Measurements from ENCODE around the gene MAP3K5. TPM values are rescaled to one million over a fixed set of nuclear protein-coding genes. Genes with fewer than 3 reads are reported as not detected.
A peak's percentile ranks its signal among the peaks of the same experiment; 100 is the strongest.
"Not testable (repeated sequence)": the region's sequence is repeated elsewhere in the genome, so short reads cannot be mapped to it uniquely, and the experiment has no call there.

MAP3K5 gene
- total RNA-seq, 2 experiments from 2014 or later: 23.4 to 24.0 TPM

GRCh38 chr6:136696783-136697364 is 95.4 kb downstream of the MAP3K5 start:
- Mint-ChIP-seq H3K4me1 (peaks cover 28% of the 10 kb centered on the region), H3K36me3 (ENCODE audit: low read depth) (peaks cover 53% of the 10 kb centered on the region), H3K9me3 (no peaks in the 10 kb centered on the region), H3K4me3 (no peak overlapping the region), H3K27ac (no peak overlapping the region), H3K27me3 (no peaks in the 10 kb centered on the region)
- POLR2A ChIA-PET: no interaction called here
- CTCF ChIA-PET: no interaction called here
- DNase-seq: no peak

DNA sequence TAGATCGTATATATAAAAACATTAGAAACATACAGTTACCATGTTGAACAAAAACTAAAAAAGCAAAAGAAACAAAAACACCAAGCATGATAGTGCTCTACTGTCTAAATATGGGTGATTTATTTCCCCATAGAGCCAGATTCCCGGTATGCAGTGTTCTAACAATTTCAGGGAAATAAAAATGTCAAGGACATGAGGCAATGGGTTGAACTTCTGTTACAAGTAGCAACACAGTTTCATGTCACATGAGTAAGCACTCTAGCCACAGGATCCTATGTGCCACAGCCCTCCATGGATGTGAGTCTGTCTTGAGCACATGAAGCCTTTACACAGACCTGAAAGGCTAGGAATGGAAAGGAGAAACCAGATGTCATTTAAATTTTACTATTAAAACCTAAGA is 96.0 kb downstream of the MAP3K5 start:
- ChIA-PET POLR2A (no interaction called here), CTCF (no interaction called here)
- Mint-ChIP-seq H3K36me3 (ENCODE audit: low read depth) (peaks cover 51% of the 10 kb centered on the region), H3K4me1 (peaks cover 24% of the 10 kb centered on the region), H3K27ac (no peak overlapping the region), H3K27me3 (no peaks in the 10 kb centered on the region), H3K4me3 (no peak overlapping the region), H3K9me3 (no peaks in the 10 kb centered on the region)
- DNase-seq: no peak

- peaks cover 57% of the 10 kb centered on the region for H3K36me3 Mint-ChIP-seq (ENCODE audit: low read depth)
- H3K9me3 Mint-ChIP-seq: no peaks in the 10 kb centered on the region
- CTCF ChIA-PET: no interaction called here
- peaks cover 16% of the 10 kb centered on the region for H3K4me1 Mint-ChIP-seq
- H3K4me3 Mint-ChIP-seq: no peak overlapping the region
- POLR2A ChIA-PET: no interaction called here
- no peak overlapping the region for H3K27ac Mint-ChIP-seq
- DNase-seq: no peak
- H3K27me3 Mint-ChIP-seq: no peaks in the 10 kb centered on the region
Measured at GRCh38 chr6:136695412-136695811, 96.9 kb downstream of the MAP3K5 start.

- CTCF ChIA-PET: interaction anchor here (1.3 kb wide), 1 partner anchor 99 kb away, joined by 4 read pairs; the partner anchor contains the start of gene MAP3K5
Measured at GRCh38 chr6:136693090-136693489, 99.2 kb downstream of the MAP3K5 start.

DNA sequence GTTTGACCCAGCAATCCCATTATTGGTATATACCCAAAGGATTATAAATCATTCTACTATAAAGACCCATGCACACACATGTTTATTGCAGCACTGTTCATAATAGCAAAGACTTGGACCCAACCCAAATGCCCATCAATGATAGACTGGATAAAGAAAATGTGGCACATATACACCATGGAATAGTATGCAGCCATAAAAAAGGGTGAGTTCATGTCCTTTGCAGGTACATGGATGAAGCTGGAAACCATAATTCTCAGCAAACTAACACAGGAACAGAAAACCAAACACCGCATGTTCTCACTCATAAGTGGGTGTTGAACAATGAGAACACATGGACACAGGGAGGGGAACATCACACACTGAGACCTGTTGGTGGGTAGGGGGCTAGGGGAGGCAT is 104.4 kb downstream of the MAP3K5 start:
- peaks cover 56% of the 10 kb centered on the region for H3K36me3 Mint-ChIP-seq (ENCODE audit: low read depth)
- H3K4me1 Mint-ChIP-seq, H3K9me3 Mint-ChIP-seq, DNase-seq, H3K27me3 Mint-ChIP-seq, POLR2A ChIA-PET, H3K27ac Mint-ChIP-seq, H3K4me3 Mint-ChIP-seq: not testable (repeated sequence)
- CTCF ChIA-PET: interaction anchor here (0.7 to 0.9 kb wide), 2 partner anchors 36 to 104 kb away, joined by 3 to 4 read pairs; partner anchors contain the start of gene MAP3K5

More at GRCh38 chr6:136693090-136693489, 99.2 kb downstream of the MAP3K5 start:
- H3K4me1 Mint-ChIP-seq: no peaks in the 10 kb centered on the region
- no peak for DNase-seq
- H3K36me3 Mint-ChIP-seq (ENCODE audit: low read depth): peaks cover 55% of the 10 kb centered on the region
- POLR2A ChIA-PET: no interaction called here
- H3K27me3 Mint-ChIP-seq: no peaks in the 10 kb centered on the region
- no peak overlapping the region for H3K27ac Mint-ChIP-seq
- H3K4me3 Mint-ChIP-seq: no peak overlapping the region
- H3K9me3 Mint-ChIP-seq: no peaks in the 10 kb centered on the region

DNA sequence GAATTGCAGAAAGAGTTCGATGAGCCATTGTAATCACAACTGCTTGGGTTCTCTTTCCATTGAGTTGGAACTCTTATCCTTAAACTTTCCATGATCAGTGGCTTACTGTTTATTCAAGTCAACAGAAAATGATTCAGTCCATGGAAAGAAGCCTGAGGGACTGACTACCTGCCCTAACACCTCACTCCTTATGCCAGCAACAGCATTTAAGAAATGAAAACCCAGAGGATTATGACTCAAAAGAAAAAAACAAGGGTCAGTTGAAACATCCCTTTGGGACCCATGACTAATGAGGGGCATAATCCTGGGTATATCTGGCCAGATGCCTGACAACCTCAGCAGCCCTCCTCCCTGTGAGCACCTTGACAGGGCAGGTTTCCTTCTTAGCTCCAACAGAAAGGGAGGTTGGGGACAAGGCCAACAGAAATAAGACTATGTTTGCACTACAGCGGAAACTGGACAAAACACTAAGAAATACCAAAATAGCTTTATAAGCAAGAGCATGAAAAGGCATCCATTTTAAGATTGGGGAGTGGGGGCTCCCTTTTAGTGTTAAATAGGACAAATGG is 106.7 kb downstream of the MAP3K5 start:
- CTCF ChIA-PET: interaction anchor here (0.9 to 1.2 kb wide), 3 partner anchors 13 to 298 kb away, joined by 3 to 4 read pairs (median 3); partner anchors contain the start of gene MAP3K5

DNA sequence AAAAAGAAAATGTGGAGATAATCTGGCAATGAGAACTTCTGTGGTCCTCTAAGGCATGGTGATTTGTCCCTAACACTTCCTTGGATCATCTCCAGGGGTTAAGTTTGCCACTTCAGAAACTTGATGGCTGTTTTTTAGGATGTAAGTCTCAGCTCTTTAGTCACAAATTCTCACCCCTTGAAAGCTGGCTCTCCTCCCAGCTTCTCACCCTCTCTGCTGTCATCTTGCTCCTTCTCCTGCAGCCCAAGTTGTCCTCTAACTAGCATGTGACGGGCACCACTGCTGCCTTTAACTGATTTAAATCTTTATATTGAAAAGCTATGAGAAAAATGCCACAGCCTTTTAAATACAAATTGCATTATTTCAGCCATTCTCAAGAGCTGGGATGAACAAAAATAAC is 107.8 kb downstream of the MAP3K5 start:
- H3K4me3 Mint-ChIP-seq: no peak overlapping the region
- no peaks in the 10 kb centered on the region for H3K4me1 Mint-ChIP-seq
- POLR2A ChIA-PET: no interaction called here
- H3K9me3 Mint-ChIP-seq: peaks cover 3% of the 10 kb centered on the region
- DNase-seq: no peak
- CTCF ChIA-PET: interaction anchor here (0.9 kb wide), 1 partner anchor 11 kb away, joined by 3 read pairs; no protein-coding TSS in a partner anchor
- peaks cover 56% of the 10 kb centered on the region for H3K36me3 Mint-ChIP-seq (ENCODE audit: low read depth)
- no peak overlapping the region for H3K27ac Mint-ChIP-seq
- no peaks in the 10 kb centered on the region for H3K27me3 Mint-ChIP-seq

More for the DNA sequence above, 106.7 kb downstream of the MAP3K5 start:
- peaks cover 57% of the 10 kb centered on the region for H3K36me3 Mint-ChIP-seq (ENCODE audit: low read depth)
- POLR2A ChIA-PET: no interaction called here
- no peak overlapping the region for H3K4me3 Mint-ChIP-seq
- no peak overlapping the region for H3K27ac Mint-ChIP-seq
- DNase-seq: no peak
- H3K9me3 Mint-ChIP-seq: peaks cover 3% of the 10 kb centered on the region
- H3K4me1 Mint-ChIP-seq: no peaks in the 10 kb centered on the region
- H3K27me3 Mint-ChIP-seq: no peaks in the 10 kb centered on the region

- no peak overlapping the region for H3K4me3 Mint-ChIP-seq
- DNase-seq: no peak
- peaks cover 49% of the 10 kb centered on the region for H3K36me3 Mint-ChIP-seq (ENCODE audit: low read depth)
- no peak overlapping the region for H3K27ac Mint-ChIP-seq
- ChIA-PET CTCF (interaction anchor here (0.6 kb wide), 1 partner anchor 11 kb away, joined by 3 read pairs; no protein-coding TSS in a partner anchor), POLR2A (no interaction called here)
- H3K4me1 Mint-ChIP-seq: no peaks in the 10 kb centered on the region
- H3K27me3 Mint-ChIP-seq: no peaks in the 10 kb centered on the region
- peaks cover 3% of the 10 kb centered on the region for H3K9me3 Mint-ChIP-seq
Measured at GRCh38 chr6:136683209-136683941, 108.9 kb downstream of the MAP3K5 start.

DNA sequence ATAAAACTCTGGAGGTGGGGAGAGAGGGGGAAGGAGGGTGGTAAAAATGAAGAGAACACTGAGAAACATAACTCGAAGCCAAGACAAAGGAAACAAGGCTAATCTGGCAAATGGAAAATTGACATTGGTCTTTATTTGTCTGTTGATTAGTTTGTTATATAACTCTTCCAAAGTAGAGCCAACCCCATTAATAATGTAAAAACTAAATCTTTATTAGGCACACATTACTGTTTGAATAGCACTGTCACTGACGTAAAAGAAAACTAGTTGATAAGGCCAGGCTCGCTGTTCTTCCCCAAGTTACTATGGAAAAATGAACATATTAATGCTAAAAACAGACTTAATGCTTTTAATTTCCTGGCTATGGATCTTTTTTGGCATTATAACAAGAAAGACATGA is 110.0 kb downstream of the MAP3K5 start:
- peaks cover 3% of the 10 kb centered on the region for H3K9me3 Mint-ChIP-seq
- no peaks in the 10 kb centered on the region for H3K27me3 Mint-ChIP-seq
- CTCF ChIA-PET: interaction anchor here (0.6 to 0.9 kb wide), 2 partner anchors 81 kb away, joined by 3 to 4 read pairs; no protein-coding TSS in a partner anchor

GRCh38 chr6:136677822-136678221 is 114.5 kb downstream of the MAP3K5 start:
- Mint-ChIP-seq H3K27ac (no peak overlapping the region), H3K4me1 (no peaks in the 10 kb centered on the region), H3K4me3 (no peak overlapping the region), H3K27me3 (no peaks in the 10 kb centered on the region), H3K36me3 (ENCODE audit: low read depth) (peaks cover 41% of the 10 kb centered on the region), H3K9me3 (no peaks in the 10 kb centered on the region)
- POLR2A ChIA-PET: no interaction called here
- no peak for DNase-seq
- CTCF ChIA-PET: no interaction called here

More for the DNA sequence above, 110.0 kb downstream of the MAP3K5 start:
- no peak overlapping the region for H3K27ac Mint-ChIP-seq
- POLR2A ChIA-PET: interaction anchor here (0.6 kb wide), 1 partner anchor 20 kb away, joined by 8 read pairs; no protein-coding TSS in a partner anchor
- H3K36me3 Mint-ChIP-seq (ENCODE audit: low read depth): peaks cover 47% of the 10 kb centered on the region
- no peaks in the 10 kb centered on the region for H3K4me1 Mint-ChIP-seq
- no peak overlapping the region for H3K4me3 Mint-ChIP-seq
- no peak for DNase-seq

- Mint-ChIP-seq H3K27me3 (no peaks in the 10 kb centered on the region), H3K27ac (peak overlapping the region; percentile 36), H3K9me3 (no peaks in the 10 kb centered on the region), H3K4me3 (no peak overlapping the region), H3K4me1 (no peaks in the 10 kb centered on the region), H3K36me3 (ENCODE audit: low read depth) (peaks cover 38% of the 10 kb centered on the region)
- CTCF ChIA-PET: no interaction called here
- POLR2A ChIA-PET: no interaction called here
- no peak for DNase-seq
Measured at GRCh38 chr6:136677344-136677743, 114.9 kb downstream of the MAP3K5 start.

- ChIA-PET POLR2A (no interaction called here), CTCF (interaction anchor here (0.6 to 0.7 kb wide), 2 partner anchors 32 to 931 kb away, joined by 3 to 5 read pairs; no protein-coding TSS in a partner anchor)
- DNase-seq: no peak
- Mint-ChIP-seq H3K27me3 (no peaks in the 10 kb centered on the region), H3K4me1 (no peaks in the 10 kb centered on the region), H3K9me3 (no peaks in the 10 kb centered on the region), H3K27ac (no peak overlapping the region), H3K36me3 (ENCODE audit: low read depth) (peaks cover 33% of the 10 kb centered on the region), H3K4me3 (no peak overlapping the region)
Measured at GRCh38 chr6:136676075-136676474, 116.2 kb downstream of the MAP3K5 start.

GRCh38 chr6:136673571-136673970 is 118.7 kb downstream of the MAP3K5 start:
- Mint-ChIP-seq H3K4me3 (no peak overlapping the region), H3K27me3 (no peaks in the 10 kb centered on the region), H3K27ac (no peak overlapping the region), H3K36me3 (ENCODE audit: low read depth) (peaks cover 32% of the 10 kb centered on the region), H3K9me3 (no peaks in the 10 kb centered on the region), H3K4me1 (no peaks in the 10 kb centered on the region)
- CTCF ChIA-PET: interaction anchor here (1.0 kb wide), 1 partner anchor 11 kb away, joined by 3 read pairs; no protein-coding TSS in a partner anchor
- POLR2A ChIA-PET: no interaction called here
- no peak for DNase-seq

Measured in activated CD4-positive, alpha-beta T cell treated with anti-CD3 and anti-CD28 coated beads, Interleukin-2, amount 10 ng/mL, durations not matched to agents 7 days and 5 days (primary cell).